ENCODE results near the gene TNKS1BP1.
"Not testable (repeated sequence)": the region's sequence is repeated elsewhere in the genome, so short reads cannot be mapped to it uniquely, and the experiment has no call there.

TNKS1BP1 gene

GRCh38 chr11:57299150-57299737, 25.5 kb downstream of the TNKS1BP1 start:
- Histone ChIP-seq H3K9me3 (ENCODE audit: low read length) (no peaks in the 10 kb centered on the region; the same call in 1 of the 2 replicates), H3F3A (ENCODE audit: insufficient read depth, low read length) (no peaks in the 10 kb centered on the region), H3K27ac (ENCODE audit: low read depth, low read length, poor library complexity, severe bottlenecking) (no peak overlapping the region), H3K79me2 (ENCODE audit: insufficient read depth, low read length) (no peaks in the 10 kb centered on the region), H3K4me3 (ENCODE audit: low read depth, low read length, poor library complexity, severe bottlenecking) (no peak overlapping the region), H3K36me3 (ENCODE audit: insufficient read depth, low read length) (peaks cover 33% of the 10 kb centered on the region), H3K9me2 (ENCODE audit: low read depth, low read length) (no peaks in the 10 kb centered on the region), H2AFZ (ENCODE audit: low read length) (no peak overlapping the region), H4K20me1 (ENCODE audit: insufficient read depth, low read length) (no peaks in the 10 kb centered on the region), H3K4me2 (ENCODE audit: low read length) (no peak overlapping the region), H3K4me1 (ENCODE audit: insufficient read depth, low read length, severe bottlenecking) (no peaks in the 10 kb centered on the region), H3K27me3 (ENCODE audit: insufficient read depth, low read length) (no peaks in the 10 kb centered on the region), H3K9ac (ENCODE audit: low read length) (no peak overlapping the region)
- TF ChIP-seq CTCF (IDR thresholded peaks at IDR 0.05; ENCODE audit: low read length) (no peak), EZH2 (IDR thresholded peaks at IDR 0.05; ENCODE audit: borderline replicate concordance, low read length) (no peak)

- H3K36me3 ChIP-seq (ENCODE audit: insufficient read depth, low read length): peaks cover 33% of the 10 kb centered on the region
- H3K4me3 ChIP-seq (ENCODE audit: low read depth, low read length, poor library complexity, severe bottlenecking): no peak overlapping the region
Measured at GRCh38 chr11:57297221-57297620, 27.5 kb downstream of the TNKS1BP1 start.

GRCh38 chr11:57296205-57296604, 28.5 kb downstream of the TNKS1BP1 start:
- H3K9ac ChIP-seq (ENCODE audit: low read length); H3K4me1 ChIP-seq (ENCODE audit: insufficient read depth, low read length, severe bottlenecking): not testable (repeated sequence)

More at GRCh38 chr11:57297221-57297620, 27.5 kb downstream of the TNKS1BP1 start:
- H3K4me1 ChIP-seq (ENCODE audit: insufficient read depth, low read length, severe bottlenecking): no peaks in the 10 kb centered on the region
- no peak overlapping the region for H3K4me2 ChIP-seq (ENCODE audit: low read length)
- no peaks in the 10 kb centered on the region for H4K20me1 ChIP-seq (ENCODE audit: insufficient read depth, low read length)
- TF ChIP-seq CTCF (IDR thresholded peaks at IDR 0.05; ENCODE audit: low read length) (no peak), EZH2 (IDR thresholded peaks at IDR 0.05; ENCODE audit: borderline replicate concordance, low read length) (no peak)
- no peaks in the 10 kb centered on the region for H3F3A ChIP-seq (ENCODE audit: insufficient read depth, low read length)
- no peak overlapping the region for H3K27ac ChIP-seq (ENCODE audit: low read depth, low read length, poor library complexity, severe bottlenecking)
- H3K9me2 ChIP-seq (ENCODE audit: low read depth, low read length): no peaks in the 10 kb centered on the region
- H3K27me3 ChIP-seq (ENCODE audit: insufficient read depth, low read length): no peaks in the 10 kb centered on the region
- no peak overlapping the region for H3K9ac ChIP-seq (ENCODE audit: low read length)
- H2AFZ ChIP-seq (ENCODE audit: low read length): no peak overlapping the region
- no peaks in the 10 kb centered on the region; the same call in 1 of the 2 replicates for H3K9me3 ChIP-seq (ENCODE audit: low read length)
- no peaks in the 10 kb centered on the region for H3K79me2 ChIP-seq (ENCODE audit: insufficient read depth, low read length)

More at GRCh38 chr11:57296205-57296604, 28.5 kb downstream of the TNKS1BP1 start:
- H3K4me3 ChIP-seq (ENCODE audit: low read depth, low read length, poor library complexity, severe bottlenecking); H4K20me1 ChIP-seq (ENCODE audit: insufficient read depth, low read length); H3K79me2 ChIP-seq (ENCODE audit: insufficient read depth, low read length); H2AFZ ChIP-seq (ENCODE audit: low read length); H3K27ac ChIP-seq (ENCODE audit: low read depth, low read length, poor library complexity, severe bottlenecking); H3K27me3 ChIP-seq (ENCODE audit: insufficient read depth, low read length); H3K9me2 ChIP-seq (ENCODE audit: low read depth, low read length); H3F3A ChIP-seq (ENCODE audit: insufficient read depth, low read length); H3K9me3 ChIP-seq (ENCODE audit: low read length); H3K4me2 ChIP-seq (ENCODE audit: low read length): not testable (repeated sequence)
- peaks cover 25% of the 10 kb centered on the region for H3K36me3 ChIP-seq (ENCODE audit: insufficient read depth, low read length)

Data from OCI-LY1 (cell line).